ENCODE measurements around the gene NSG1.

DNA sequence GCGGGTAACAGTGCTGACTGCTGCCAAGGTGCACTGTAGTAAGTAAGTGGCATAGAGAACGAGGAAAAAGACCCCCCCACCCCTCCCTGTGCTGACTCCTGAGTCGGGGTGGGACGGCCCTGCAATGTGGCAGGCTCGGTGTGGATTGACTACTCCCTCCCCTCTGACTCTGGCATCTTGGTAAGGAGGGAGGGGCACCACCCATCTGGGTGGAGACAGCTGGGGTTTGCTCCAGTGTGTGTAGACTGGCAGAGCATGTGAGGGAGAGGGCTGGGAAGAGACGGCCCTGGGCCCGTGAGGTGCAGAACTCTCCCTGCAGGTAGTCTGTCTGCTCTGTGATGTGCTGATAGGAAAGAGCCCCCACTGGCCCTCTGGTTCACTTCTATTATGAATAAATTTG, 31.0 kb downstream of the NSG1 start:
- TF ChIP-seq EZH2 (IDR thresholded peaks at IDR 0.05; ENCODE audit: borderline replicate concordance) (no peak), EZH2phosphoT487 (IDR thresholded peaks at IDR 0.05; ENCODE audit: low read depth, severe bottlenecking, unreplicated experiment) (no peak)
- TF ChIP-seq, protein P1, sequence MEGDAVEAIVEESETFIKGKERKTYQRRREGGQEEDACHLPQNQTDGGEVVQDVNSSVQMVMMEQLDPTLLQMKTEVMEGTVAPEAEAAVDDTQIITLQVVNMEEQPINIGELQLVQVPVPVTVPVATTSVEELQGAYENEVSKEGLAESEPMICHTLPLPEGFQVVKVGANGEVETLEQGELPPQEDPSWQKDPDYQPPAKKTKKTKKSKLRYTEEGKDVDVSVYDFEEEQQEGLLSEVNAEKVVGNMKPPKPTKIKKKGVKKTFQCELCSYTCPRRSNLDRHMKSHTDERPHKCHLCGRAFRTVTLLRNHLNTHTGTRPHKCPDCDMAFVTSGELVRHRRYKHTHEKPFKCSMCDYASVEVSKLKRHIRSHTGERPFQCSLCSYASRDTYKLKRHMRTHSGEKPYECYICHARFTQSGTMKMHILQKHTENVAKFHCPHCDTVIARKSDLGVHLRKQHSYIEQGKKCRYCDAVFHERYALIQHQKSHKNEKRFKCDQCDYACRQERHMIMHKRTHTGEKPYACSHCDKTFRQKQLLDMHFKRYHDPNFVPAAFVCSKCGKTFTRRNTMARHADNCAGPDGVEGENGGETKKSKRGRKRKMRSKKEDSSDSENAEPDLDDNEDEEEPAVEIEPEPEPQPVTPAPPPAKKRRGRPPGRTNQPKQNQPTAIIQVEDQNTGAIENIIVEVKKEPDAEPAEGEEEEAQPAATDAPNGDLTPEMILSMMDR (IDR thresholded peaks at IDR 0.05; ENCODE audit: poor library complexity) = no peak
